A673 (cell line): Measurements from ENCODE around the gene ADAMTS13.

Experiments
- CTCF ChIP-seq: fragments of 300-800, 200-600 bp; sonication (generic); conservative IDR thresholded peaks from 2 replicates; pipeline ENCODE4 v1.5.1; 2017; ENCODE audit warnings: low read depth, mild to moderate bottlenecking, antibody characterized with exemption, low read length, moderate library complexity, mixed read lengths
- EZH2 ChIP-seq: fragments of 200-600 bp; sonication (generic); IDR thresholded peaks from 2 replicates; pipeline ENCODE4 v1.6.1; 2017; ENCODE audit warnings: borderline replicate concordance, low read depth, mild to moderate bottlenecking, mixed read lengths, antibody characterized with exemption, low read length; ENCODE audit not compliant: poor library complexity, severe bottlenecking

- no peak for TF ChIP-seq CTCF
- no peak for TF ChIP-seq EZH2
Measured at GRCh38 chr9:133499132-133499891, 77.1 kb downstream of the ADAMTS13 start.
